Measurements from ENCODE around the gene RHBDL3. TPM values are rescaled to one million over a fixed set of nuclear protein-coding genes. Genes with fewer than 3 reads are reported as not detected.

RHBDL3 gene
- total RNA-seq, 1 experiment from 2014 or later: 12.5 TPM

- Histone ChIP-seq H3K4me1 (ENCODE audit: insufficient read depth, low read length) (no peaks in the 10 kb centered on the region; the same call in 1 of the 2 replicates), H3K18ac (ENCODE audit: insufficient read length, low read depth, low read length) (peak overlapping the region; percentile 85), H3K14ac (ENCODE audit: insufficient read depth, low read length) (peak overlapping the region; percentile 80; the same call in 1 of the 2 replicates), H3K79me2 (ENCODE audit: insufficient read depth, low read length) (peaks cover 38% of the 10 kb centered on the region), H2AK5ac (ENCODE audit: insufficient read length, low read length) (no peak overlapping the region), H3K23ac (ENCODE audit: insufficient read length, low read depth, low read length) (no peak overlapping the region), H2BK12ac (ENCODE audit: insufficient read length, low read depth, low read length) (no peak overlapping the region), H3K9me3 (ENCODE audit: control insufficient read depth, low read depth, low read length) (no peaks in the 10 kb centered on the region), H2AFZ (ENCODE audit: low read length) (no peak overlapping the region), H3K27me3 (ENCODE audit: insufficient read depth, low read length) (no peaks in the 10 kb centered on the region), H3K27ac (ENCODE audit: insufficient read length, low read depth, low read length) (peak overlapping the region; percentile 93), H3K9ac (ENCODE audit: extremely low read depth, insufficient read length, low read length) (peak overlapping the region; percentile 99), H3K4ac (ENCODE audit: low read depth, low read length) (no peak overlapping the region), H3K56ac (ENCODE audit: insufficient read length, low read depth, low read length) (no peak overlapping the region), H4K91ac (ENCODE audit: insufficient read length, low read depth, low read length) (no peak overlapping the region), H2BK15ac (ENCODE audit: low read depth, low read length) (no peak overlapping the region), H3K4me2 (ENCODE audit: insufficient read depth, insufficient read length, low read length) (peak overlapping the region; percentile 73), H2BK5ac (ENCODE audit: insufficient read length, low read length) (no peak overlapping the region), H4K8ac (replicated peaks; ENCODE audit: insufficient read length, low read depth, low read length) (no peak overlapping the region), H3K79me1 (ENCODE audit: insufficient read depth, low read depth, low read length, poor library complexity, severe bottlenecking) (no peaks in the 10 kb centered on the region), H2BK20ac (ENCODE audit: low read depth, low read length, poor library complexity, severe bottlenecking) (no peak overlapping the region), H2BK120ac (ENCODE audit: low read depth, low read length, poor library complexity, severe bottlenecking) (no peak overlapping the region), H3T11ph (ENCODE audit: low read length) (no peak overlapping the region), H4K5ac (ENCODE audit: insufficient read length, low read depth, low read length) (peak overlapping the region; percentile 13), H3K23me2 (ENCODE audit: insufficient read length, low read depth, low read length, poor library complexity, severe bottlenecking) (peaks cover 5% of the 10 kb centered on the region), H4K20me1 (ENCODE audit: control insufficient read depth, insufficient read depth, insufficient read length) (no peaks in the 10 kb centered on the region)
- TF ChIP-seq CTCF (conservative IDR thresholded peaks at IDR 0.05): no peak
- Mint-ChIP-seq H3K4me3 (peak overlapping the region; percentile 99), H3K27ac (peak overlapping the region; percentile 100), H3K27me3 (ENCODE audit: low read depth) (no peaks in the 10 kb centered on the region; the same call in 1 of the 2 replicates), H3K4me1 (peaks cover 13 to 28% of the 10 kb centered on the region in 2 experiments), H3K9me3 (peaks cover 2 to 6% of the 10 kb centered on the region in 2 experiments; a peak in 3 of 5 replicates), H3K36me3 (ENCODE audit: insufficient read depth in 1 of 3, low read depth in 3 of 3) (peaks cover 30 to 43% (median 42%) of the 10 kb centered on the region in 3 experiments)
- no peak for DNase-seq
- no CpG with 5 or more reads among the region's 15 CpGs for WGBS (ENCODE audit: extremely low coverage, insufficient read length, low lambda C conversion rate)
These were observed 83.8 kb downstream of the RHBDL3 start for GRCh38 chr17:32349503-32349853.
